Effector CD4-positive, alpha-beta T cell (primary cell): ENCODE data around the gene ETV6.

Experiments
- DNase-seq: peaks from one replicate; pipeline ENCODE4 v3.0.0-alpha.2; 2020

Gene ETV6

GRCh38 chr12:11870041-11870451 lies 220.6 kb downstream of the ETV6 start:
- no peak for DNase-seq

GRCh38 chr12:11872055-11872454 lies 222.6 kb downstream of the ETV6 start:
- DNase-seq = no peak

GRCh38 chr12:11875414-11875935 lies 226.0 kb downstream of the ETV6 start:
- DNase-seq = no peak

- DNase-seq = no peak
Observed at GRCh38 chr12:11876307-11876706, 226.8 kb downstream of the ETV6 start.

GRCh38 chr12:11877102-11877826 lies 227.8 kb downstream of the ETV6 start:
- no peak for DNase-seq

- no peak for DNase-seq
Observed at GRCh38 chr12:11877869-11878780, 228.7 kb downstream of the ETV6 start.

GRCh38 chr12:11879306-11879705 lies 229.8 kb downstream of the ETV6 start:
- DNase-seq = no peak

- DNase-seq = no peak
Observed at GRCh38 chr12:11880381-11880780, 230.9 kb downstream of the ETV6 start.

GRCh38 chr12:11881835-11882234 lies 232.4 kb downstream of the ETV6 start:
- no peak for DNase-seq

GRCh38 chr12:11882301-11883019 lies 233.0 kb downstream of the ETV6 start:
- DNase-seq = no peak

GRCh38 chr12:11884116-11884515 lies 234.6 kb downstream of the ETV6 start:
- no peak for DNase-seq

GRCh38 chr12:11884706-11885105 lies 235.2 kb downstream of the ETV6 start:
- no peak for DNase-seq

GRCh38 chr12:11885261-11886038 lies 236.0 kb downstream of the ETV6 start:
- no peak for DNase-seq

- DNase-seq = no peak
Observed at GRCh38 chr12:11886339-11886738, 236.9 kb downstream of the ETV6 start.

- DNase-seq = no peak
Observed at GRCh38 chr12:11888029-11888428, 238.6 kb downstream of the ETV6 start.

GRCh38 chr12:11891346-11891745 lies 241.9 kb downstream of the ETV6 start:
- DNase-seq = no peak

GRCh38 chr12:11891754-11892386 lies 242.4 kb downstream of the ETV6 start:
- DNase-seq = no peak

- no peak for DNase-seq
Observed at GRCh38 chr12:11893998-11894397, 244.5 kb downstream of the ETV6 start.

GRCh38 chr12:11894890-11895289 lies 245.4 kb downstream of the ETV6 start:
- no peak for DNase-seq

- DNase-seq = no peak
Observed at GRCh38 chr12:11895421-11896078, 246.1 kb downstream of the ETV6 start.

GRCh38 chr12:11896417-11896929 lies 247.0 kb downstream of the ETV6 start:
- DNase-seq = no peak
